Liver (tissue), 9 donors: ENCODE data around the gene NAA16. TPM values are rescaled to one million over a fixed set of nuclear protein-coding genes. Genes with fewer than 3 reads are reported as not detected.

Experiments
- DNase-seq: peaks from one replicate; pipeline ENCODE4 v3.0.0-alpha.2; 2017; ENCODE audit warnings: low spot score
- H3K27ac ChIP-seq, 2 donors: one replicate each; pipeline ENCODE4 v1.7.0; 2013; ENCODE audit warnings: inconsistent platforms in 2 of 2, low read length in 2 of 2, control low read depth in 1 of 2, low read depth in 1 of 2, mild to moderate bottlenecking in 1 of 2
- H3K27me3 ChIP-seq, 4 donors: one replicate each; pipeline versions ENCODE4 v1.6.1 to v1.7.0; 2013; ENCODE audit warnings: low read length in 3 of 4, inconsistent platforms in 1 of 4, mild to moderate bottlenecking in 1 of 4, moderate library complexity in 1 of 4; ENCODE audit not compliant: control insufficient read depth in 4 of 4, insufficient read depth in 4 of 4
- H3K36me3 ChIP-seq, 4 donors: one replicate each; pipeline versions ENCODE4 v1.6.1 to v1.7.0; 2013; ENCODE audit warnings: low read length in 3 of 4, mild to moderate bottlenecking in 3 of 4, low read depth in 1 of 4, moderate library complexity in 1 of 4; ENCODE audit not compliant: control insufficient read depth in 4 of 4, insufficient read depth in 3 of 4
- H3K4me1 ChIP-seq, 4 donors: one replicate each; pipeline versions ENCODE4 v1.6.1 to v1.7.0; 2013; ENCODE audit warnings: low read length in 3 of 4, mild to moderate bottlenecking in 3 of 4, moderate library complexity in 1 of 4; ENCODE audit not compliant: control insufficient read depth in 4 of 4, insufficient read depth in 4 of 4
- H3K4me3 ChIP-seq, 3 donors: one replicate each; pipeline versions ENCODE4 v1.6.1 to v1.7.0; 2013; ENCODE audit warnings: low read length in 3 of 3, control low read depth in 1 of 3, low read depth in 1 of 3, mild to moderate bottlenecking in 1 of 3
- H3K9ac ChIP-seq, 2 donors: one replicate each; pipeline ENCODE4 v1.7.0; 2013; ENCODE audit warnings: low read length in 2 of 2, mild to moderate bottlenecking in 2 of 2, moderate library complexity in 2 of 2, control low read depth in 1 of 2, low read depth in 1 of 2
- H3K9me3 ChIP-seq, 4 donors: one replicate each; pipeline versions ENCODE4 v1.6.1 to v1.7.0; 2013; ENCODE audit warnings: low read length in 3 of 4; ENCODE audit not compliant: control insufficient read depth in 4 of 4
- ATF3 ChIP-seq: IDR thresholded peaks from 2 replicates; pipeline ENCODE4 v1.6.1; 2016; ENCODE audit warnings: antibody characterized with exemption
- CTCF ChIP-seq: fragments of 150-350 bp; IDR thresholded peaks from 2 replicates; pipeline ENCODE4 v1.5.1; 2017; ENCODE audit warnings: improper control_type of control experiment, low read depth, low read length; ENCODE audit not compliant: missing input control
- EGR1 ChIP-seq, 2 donors: IDR thresholded peaks; 2 replicates each; pipeline ENCODE4 v1.6.1; 2016 to 2018; ENCODE audit warnings: antibody characterized with exemption in 2 of 2, low read depth in 2 of 2
- FOXA1 ChIP-seq: IDR thresholded peaks from 2 replicates; pipeline ENCODE4 v1.6.1; 2016; ENCODE audit warnings: antibody characterized with exemption
- FOXA2 ChIP-seq: IDR thresholded peaks from 2 replicates; pipeline ENCODE4 v1.6.1; 2016; ENCODE audit warnings: antibody characterized with exemption
- GABPA ChIP-seq, 2 donors: IDR thresholded peaks in 1 of 2; conservative IDR thresholded peaks in 1 of 2; 2 replicates each; pipeline ENCODE4 v1.6.1; 2016; ENCODE audit warnings: antibody characterized with exemption in 2 of 2, mild to moderate bottlenecking in 1 of 2, moderate library complexity in 1 of 2
- HNF4A ChIP-seq, 2 donors: conservative IDR thresholded peaks; 2 replicates each; pipeline ENCODE4 v1.6.1; 2016; ENCODE audit warnings: antibody characterized with exemption in 2 of 2, mild to moderate bottlenecking in 2 of 2
- HNF4G ChIP-seq: IDR thresholded peaks from 2 replicates; pipeline ENCODE4 v1.6.1; 2016; ENCODE audit warnings: antibody characterized with exemption
- JUND ChIP-seq, 2 donors: IDR thresholded peaks; 2 replicates each; pipeline ENCODE4 v1.6.1; 2016; ENCODE audit warnings: antibody characterized with exemption in 2 of 2
- MAX ChIP-seq: IDR thresholded peaks from 2 replicates; pipeline ENCODE4 v1.6.1; 2016; ENCODE audit warnings: antibody characterized with exemption
- NR2F2 ChIP-seq: IDR thresholded peaks from 2 replicates; pipeline ENCODE4 v1.6.1; 2016; ENCODE audit warnings: antibody characterized with exemption
- RAD21 ChIP-seq, 2 donors: IDR thresholded peaks; 2 replicates each; pipeline ENCODE4 v1.6.1; 2016; ENCODE audit warnings: antibody characterized with exemption in 2 of 2, mild to moderate bottlenecking in 2 of 2
- RXRA ChIP-seq, 2 donors: IDR thresholded peaks; 2 replicates each; pipeline ENCODE4 v1.6.1; 2017 to 2018; ENCODE audit warnings: antibody characterized with exemption in 2 of 2, mild to moderate bottlenecking in 1 of 2
- SP1 ChIP-seq: IDR thresholded peaks from 2 replicates; pipeline ENCODE4 v1.6.1; 2018; ENCODE audit warnings: antibody characterized with exemption, mild to moderate bottlenecking
- TAF1 ChIP-seq: conservative IDR thresholded peaks from 2 replicates; pipeline ENCODE4 v1.6.1; 2016; ENCODE audit warnings: antibody characterized with exemption, mild to moderate bottlenecking
- YY1 ChIP-seq: IDR thresholded peaks from 2 replicates; pipeline ENCODE4 v1.6.1; 2016; ENCODE audit warnings: antibody characterized with exemption, mild to moderate bottlenecking
- ZBTB33 ChIP-seq: IDR thresholded peaks from 2 replicates; pipeline ENCODE4 v1.6.1; 2016; ENCODE audit warnings: antibody characterized with exemption
- WGBS: extraction: QIAGEN DNeasy Blood & Tissue Kit; methylation state at CpG from one replicate; pipeline ENCODE4 v1.1.7; 2013; 5-methylcytosine and 5-hydroxymethylcytosine counted together
- polyA plus RNA-seq, 2 donors: library from polyadenylated mRNA; stranded (reverse) in 1 of 2; unstranded in 1 of 2; fragments of 200-250 nt in 1 of 2; fragments of >200 nt in 1 of 2; fragmentation: Nextera tagmentation in 1 of 2; extraction: Ambion mirVana in 1 of 2; gene quantifications; one replicate each; pipeline versions ENCODE4 v1.2.1 to v1.2.3, GENCODE V29; 2013 to 2015
- total RNA-seq, 2 donors: library from RNA; depleted of rRNA; stranded (reverse); fragments of >200 nt; gene quantifications; one replicate each; pipeline ENCODE4 v1.2.3, GENCODE V29; 2014
- donor health status: healthy.
- donor health status: healthy.
- donor health status: healthy.
- donor health status: healthy.
- donor health status: healthy.

Gene NAA16
- total and polyA plus RNA-seq, 4 donors, result 2.6 to 11.5 (median 9.2) TPM

GRCh38 chr13:41408121-41408520 lies 97.1 kb downstream of the NAA16 start (continued):
- TF ChIP-seq CTCF (no peak), TAF1 (no peak)

GRCh38 chr13:41408746-41409145 lies 97.7 kb downstream of the NAA16 start:
- TF ChIP-seq YY1 (no peak), ATF3 (no peak), CTCF (no peak), EGR1 (IDR thresholded peaks at IDR 0.05; ENCODE audit: low read depth in 2 of 2) (no peak), RAD21 (IDR thresholded peaks at IDR 0.05) (no peak), NR2F2 (no peak), MAX (no peak), GABPA (IDR thresholded peaks at IDR 0.05 in 1 of 2, conservative IDR thresholded peaks at IDR 0.05 in 1 of 2) (no peak), FOXA2 (no peak), TAF1 (no peak), JUND (IDR thresholded peaks at IDR 0.05) (no peak), ZBTB33 (no peak), SP1 (no peak)
- peaks cover 0 to 5% (median under 1%) of the 10 kb centered on the region in 4 donors for H3K4me1 ChIP-seq
- DNase-seq, result no peak
- WGBS, result 55% methylated on average over 1 of the region's 1 CpG
- no peak overlapping the region for H3K27ac ChIP-seq
- H3K36me3 ChIP-seq, result no peaks in the 10 kb centered on the region
- H3K27me3 ChIP-seq, result no peaks in the 10 kb centered on the region
- H3K9ac ChIP-seq, result no peak overlapping the region
- no peak overlapping the region for H3K4me3 ChIP-seq
- no peaks in the 10 kb centered on the region for H3K9me3 ChIP-seq

GRCh38 chr13:41409611-41410010 lies 98.5 kb downstream of the NAA16 start:
- Histone ChIP-seq H3K9me3 (no peaks in the 10 kb centered on the region), H3K36me3 (no peaks in the 10 kb centered on the region), H3K4me1 (peaks cover 0 to 5% (median under 1%) of the 10 kb centered on the region in 4 donors), H3K27ac (no peak overlapping the region), H3K9ac (no peak overlapping the region), H3K4me3 (no peak overlapping the region), H3K27me3 (no peaks in the 10 kb centered on the region)
- 75% methylated on average over 2 of the region's 2 CpGs for WGBS
- DNase-seq, result no peak
- no peak for TF ChIP-seq NR2F2
- no peak for TF ChIP-seq TAF1
- TF ChIP-seq FOXA1, result no peak
- TF ChIP-seq HNF4A (conservative IDR thresholded peaks at IDR 0.05), result no peak
- TF ChIP-seq HNF4G, result no peak
- TF ChIP-seq JUND (IDR thresholded peaks at IDR 0.05), result no peak
- no peak for TF ChIP-seq SP1
- no peak for TF ChIP-seq YY1
- TF ChIP-seq CTCF, result no peak
- TF ChIP-seq RXRA (IDR thresholded peaks at IDR 0.05), result no peak
- TF ChIP-seq MAX, result no peak
- no peak for TF ChIP-seq RAD21 (IDR thresholded peaks at IDR 0.05)
- TF ChIP-seq FOXA2, result no peak
- TF ChIP-seq ATF3, result no peak
- no peak for TF ChIP-seq EGR1 (IDR thresholded peaks at IDR 0.05; ENCODE audit: low read depth in 2 of 2)
- TF ChIP-seq ZBTB33, result no peak
- TF ChIP-seq GABPA (IDR thresholded peaks at IDR 0.05 in 1 of 2, conservative IDR thresholded peaks at IDR 0.05 in 1 of 2), result no peak
